Heart right ventricle (tissue), 16 donors: ENCODE results near the gene YAP1. TPM values are rescaled to one million over a fixed set of nuclear protein-coding genes. Genes with fewer than 3 reads are reported as not detected.

Experiments used
- ATAC-seq, 8 donors: fragments of 200-7000 bp; cut with Tn5 transposase; one replicate each; pipeline ENCODE4 v1.9.1; 2020; ENCODE audit warnings: mild to moderate bottlenecking in 8 of 8, moderate library complexity in 8 of 8, moderate number of reproducible peaks in 1 of 8
- DNase-seq, 2 donors: peaks; one replicate each; pipeline ENCODE4 v3.0.0-alpha.2; 2020
- H3K27ac ChIP-seq, 10 donors: fragments of 200-600 bp; sonication (generic) in 2 of 10; one replicate each; pipeline versions ENCODE4 v1.5.0 to v1.8.0; 2020 to 2022; ENCODE audit warnings: mild to moderate bottlenecking in 3 of 10
- H3K27me3 ChIP-seq, 7 donors: fragments of 200-600 bp; one replicate each; pipeline ENCODE4 v1.8.0; 2021 to 2022; ENCODE audit warnings: mild to moderate bottlenecking in 2 of 7
- H3K36me3 ChIP-seq, 9 donors: fragments of 200-600 bp; sonication (generic) in 1 of 9; one replicate each; pipeline versions ENCODE4 v1.5.0 to v1.8.0; 2020 to 2022; ENCODE audit warnings: mild to moderate bottlenecking in 2 of 9
- H3K4me1 ChIP-seq, 9 donors: fragments of 200-600 bp; sonication (generic) in 1 of 9; one replicate each; pipeline versions ENCODE4 v1.5.0 to v1.8.0; 2020 to 2022; ENCODE audit warnings: mild to moderate bottlenecking in 4 of 9
- H3K4me3 ChIP-seq, 10 donors: fragments of 200-600 bp; sonication (generic) in 2 of 10; one replicate each; pipeline versions ENCODE4 v1.5.0 to v1.8.0; 2020 to 2022; ENCODE audit warnings: mild to moderate bottlenecking in 7 of 10, moderate library complexity in 2 of 10
- H3K9me3 ChIP-seq, 11 donors: fragments of 200-600 bp in 10 of 11; sonication (generic) in 2 of 11; one replicate each; pipeline versions ENCODE4 v1.5.0 to v1.8.0; 2013 to 2022; ENCODE audit warnings: mild to moderate bottlenecking in 2 of 11, control low read depth in 1 of 11, moderate library complexity in 1 of 11
- CTCF ChIP-seq, 9 donors: fragments of 200-600 bp; sonication (generic) in 2 of 9; IDR thresholded peaks; one replicate each; pipeline versions ENCODE4 v1.5.0 to v1.8.0; 2021 to 2022; ENCODE audit warnings: antibody characterized with exemption in 9 of 9, mild to moderate bottlenecking in 5 of 9, moderate library complexity in 1 of 9
- WGBS, 2 donors: extraction: QIAGEN DNeasy Blood & Tissue Kit; methylation state at CpG; one replicate each; pipeline ENCODE4 v1.1.7; 2013; ENCODE audit warnings: inconsistent platforms in 1 of 2; 5-methylcytosine and 5-hydroxymethylcytosine counted together
- intact Hi-C, 10 donors: fragments of 100-400 bp; cut with DNase I; formaldehyde crosslinking; loops; one replicate each; pipeline versions ENCODE4 v1.11.1 to v1.14.2; 2022
- polyA plus RNA-seq, 2 donors: library from polyadenylated mRNA; stranded (reverse); fragments of 200-250 nt; gene quantifications; one replicate each; pipeline ENCODE4 v1.2.3, GENCODE V29; 2013
- total RNA-seq, 10 donors: library from RNA; stranded (reverse); fragmentation: NEBNext Ultra II Directional in 3 of 10; extraction: Animal tissue kit (Norgen Biotek cat#: 25700) in 3 of 10; gene quantifications; one replicate each; pipeline versions ENCODE4 v1.2.1 to v1.2.4, GENCODE V29; 2021 to 2023
- donor health status: Arrhythmogenic right ventricular cardiomyopathy.
- donor health status: ischemic (EF 13 %, LVEDD 7.1; RV severe dilation, severe dysfunction).
- donor health status: healthy with polysubstance abuse.
- donor health status: DM: no; HTN: yes; CAD: no.
- donor health status: DM: no; HTN: no; CAD: no.
- donor health status: ischemic (EF 25% LVEDD 6.9; RV normal size, moderate dysfunction).
- donor health status: ischemic (EF 25% LVEDD 5.7; RV mildly dilated, moderate dysfunction).
- donor health status: healthy.
- donor health status: DM: yes; HTN: yes; CAD: no.
- donor health status: Ischemic cardiomyopathy.
- donor health status: ischemic (EF 35%, LVEDD 5.7; RV mildly dilated, moderate dysfunction).
- donor health status: nonischemic (EF 11% LVEDD 7.7; RV severe dilation, severe dysfunction).
- donor health status: DM: yes; HTN: yes; CAD: no.
- donor health status: PGD.
- donor health status: ischemic (EF 29% LVEDD 5.4; RV normal size, mild dysfunction).
- donor health status: nonischemic (EF 23%, LVEDD 6.1; RV moderate dilation, normal function).

Gene YAP1
- total and polyA plus RNA-seq, 12 donors, result 15.7 to 91.3 (median 65.0) TPM

DNA sequence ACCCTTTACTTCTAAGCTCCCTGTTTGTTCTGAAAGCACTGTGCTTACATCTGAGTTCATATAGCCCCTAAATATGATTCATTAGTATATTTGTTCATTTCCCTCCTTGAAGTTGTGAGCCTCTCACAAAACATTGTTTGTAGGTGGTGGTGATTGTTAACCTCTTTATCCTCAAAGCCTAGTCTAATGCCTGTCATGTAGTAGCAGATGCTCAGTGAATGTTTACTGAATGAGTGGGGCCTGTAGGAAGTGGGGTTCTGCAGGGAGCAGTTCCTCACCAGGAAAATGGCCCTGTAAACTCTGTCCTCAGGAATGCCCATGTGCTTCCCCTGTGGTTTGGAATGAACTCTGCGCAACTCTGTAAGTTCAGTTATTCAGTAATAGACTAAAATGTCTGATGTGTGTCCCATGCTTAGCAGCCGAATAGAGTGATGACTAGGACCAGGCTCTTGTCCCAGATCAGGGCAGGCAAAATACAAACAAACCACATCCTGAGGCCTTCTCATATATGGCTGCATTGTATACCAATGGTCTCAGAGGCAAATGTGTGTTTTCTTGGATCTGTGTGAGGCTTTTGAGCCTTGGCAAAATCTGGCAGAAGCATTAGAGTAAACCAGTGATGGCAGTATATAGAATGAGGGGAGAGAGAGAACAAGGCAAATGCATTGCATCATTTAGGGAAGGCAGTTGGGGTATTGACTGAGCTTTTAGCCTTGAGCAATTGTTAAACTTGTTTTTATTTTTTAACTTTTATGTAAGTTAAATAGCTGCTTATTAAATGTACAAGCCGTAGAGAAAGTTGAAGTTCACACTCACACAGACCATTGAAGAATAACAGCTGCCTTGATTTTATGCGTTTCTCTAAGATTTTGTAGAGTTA, 115.7 kb downstream of the YAP1 start:
- intact Hi-C loops, result no loop called here
- Histone ChIP-seq H3K9me3 (no peaks in the 10 kb centered on the region), H3K27me3 (no peaks in the 10 kb centered on the region), H3K4me3 (no peak overlapping the region), H3K27ac (no peak overlapping the region), H3K4me1 (peaks cover 0 to 28% (median 7%) of the 10 kb centered on the region in 9 donors), H3K36me3 (peaks cover 0 to 74% (median 15%) of the 10 kb centered on the region in 9 donors)
- no peak for TF ChIP-seq CTCF (IDR thresholded peaks at IDR 0.05)
- no peak for DNase-seq
- WGBS, 2 donors, result 78 to 84% methylated on average over 4 of the region's 4 CpGs
- peak in 1 of 8 donors; percentile 16 for ATAC-seq

DNA sequence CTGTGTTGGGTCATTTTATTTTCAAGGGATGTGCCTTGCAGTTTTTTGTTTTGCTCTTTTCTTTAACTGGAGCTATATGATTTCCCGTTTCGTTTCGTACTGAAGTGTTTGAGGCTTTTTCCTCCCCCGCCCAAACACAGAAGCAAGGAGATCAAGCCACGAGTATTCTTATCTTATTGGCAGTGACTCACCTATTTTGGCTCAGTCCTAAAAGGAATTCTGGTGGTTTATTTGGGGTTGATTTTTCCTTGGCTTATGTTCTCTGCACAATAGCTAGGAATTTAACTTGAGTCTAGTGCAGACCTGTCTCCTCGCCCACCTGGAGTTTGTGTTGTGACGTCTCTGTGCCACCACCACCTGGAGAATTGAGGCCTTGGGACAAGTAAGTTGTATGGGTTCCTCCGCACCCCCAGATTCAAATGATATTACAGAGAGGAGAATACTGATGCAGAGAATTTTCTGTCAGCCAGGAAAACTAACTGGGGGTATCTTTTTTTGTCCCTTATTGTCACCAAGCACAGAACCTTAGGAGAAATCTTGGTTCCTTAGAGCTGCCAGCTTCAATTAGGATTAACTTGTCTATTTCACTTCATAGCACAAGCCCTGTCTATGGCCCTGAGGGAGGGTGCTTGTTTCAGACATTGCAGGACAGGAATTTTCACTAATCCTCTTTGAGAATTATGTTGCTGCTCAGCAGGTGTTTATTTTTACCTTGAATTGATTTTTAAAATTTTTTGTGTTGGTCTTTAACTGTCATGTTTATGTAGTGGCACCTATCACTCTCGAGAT, 116.6 kb downstream of the YAP1 start:
- H3K4me3 ChIP-seq, result no peak overlapping the region

DNA sequence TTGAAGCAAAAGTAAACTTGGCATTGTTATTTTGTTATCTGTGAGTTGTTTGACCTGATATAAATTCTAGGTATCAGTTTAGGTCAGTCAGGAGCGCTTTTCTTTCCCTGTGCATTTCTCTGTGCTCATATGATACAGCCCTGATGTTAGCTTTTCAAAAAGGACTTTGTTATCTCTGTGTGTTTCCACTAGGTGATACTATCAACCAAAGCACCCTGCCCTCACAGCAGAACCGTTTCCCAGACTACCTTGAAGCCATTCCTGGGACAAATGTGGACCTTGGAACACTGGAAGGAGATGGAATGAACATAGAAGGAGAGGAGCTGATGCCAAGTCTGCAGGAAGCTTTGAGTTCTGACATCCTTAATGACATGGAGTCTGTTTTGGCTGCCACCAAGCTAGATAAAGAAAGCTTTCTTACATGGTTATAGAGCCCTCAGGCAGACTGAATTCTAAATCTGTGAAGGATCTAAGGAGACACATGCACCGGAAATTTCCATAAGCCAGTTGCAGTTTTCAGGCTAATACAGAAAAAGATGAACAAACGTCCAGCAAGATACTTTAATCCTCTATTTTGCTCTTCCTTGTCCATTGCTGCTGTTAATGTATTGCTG, 119.4 kb downstream of the YAP1 start:
- Histone ChIP-seq H3K36me3 (peaks cover 0 to 90% (median 15%) of the 10 kb centered on the region in 9 donors), H3K4me1 (peaks cover 0 to 24% (median 6%) of the 10 kb centered on the region in 9 donors), H3K9me3 (no peaks in the 10 kb centered on the region), H3K27ac (no peak overlapping the region), H3K27me3 (no peaks in the 10 kb centered on the region), H3K4me3 (no peak overlapping the region)
- DNase-seq (no peak), ATAC-seq (peak in 1 of 8 donors; percentile 6)
- no peak for TF ChIP-seq CTCF (IDR thresholded peaks at IDR 0.05)
- 56 to 59% methylated on average over 4 of the region's 4 CpGs for WGBS, 2 donors
- intact Hi-C loops, result no loop called here

More for the DNA sequence above, 116.6 kb downstream of the YAP1 start:
- Histone ChIP-seq H3K27me3 (no peaks in the 10 kb centered on the region), H3K4me1 (peaks cover 0 to 28% (median 7%) of the 10 kb centered on the region in 9 donors), H3K27ac (no peak overlapping the region), H3K9me3 (no peaks in the 10 kb centered on the region), H3K36me3 (peaks cover 0 to 81% (median 15%) of the 10 kb centered on the region in 9 donors)
- intact Hi-C loops, result no loop called here
- DNase-seq (no peak), ATAC-seq (peak in 1 of 8 donors; percentile 31)
- TF ChIP-seq CTCF (IDR thresholded peaks at IDR 0.05), result no peak
- 65 to 66% methylated on average over 9 of the region's 9 CpGs for WGBS, 2 donors

DNA sequence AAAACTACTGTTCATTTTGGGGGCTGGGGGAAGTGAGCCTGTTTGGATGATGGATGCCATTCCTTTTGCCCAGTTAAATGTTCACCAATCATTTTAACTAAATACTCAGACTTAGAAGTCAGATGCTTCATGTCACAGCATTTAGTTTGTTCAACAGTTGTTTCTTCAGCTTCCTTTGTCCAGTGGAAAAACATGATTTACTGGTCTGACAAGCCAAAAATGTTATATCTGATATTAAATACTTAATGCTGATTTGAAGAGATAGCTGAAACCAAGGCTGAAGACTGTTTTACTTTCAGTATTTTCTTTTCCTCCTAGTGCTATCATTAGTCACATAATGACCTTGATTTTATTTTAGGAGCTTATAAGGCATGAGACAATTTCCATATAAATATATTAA, 119.9 kb downstream of the YAP1 start:
- H3K27ac ChIP-seq, result no peak overlapping the region
- H3K27me3 ChIP-seq, result no peaks in the 10 kb centered on the region
- no peak overlapping the region for H3K4me3 ChIP-seq
- DNase-seq, result no peak
- peaks cover 0 to 24% (median 6%) of the 10 kb centered on the region in 9 donors for H3K4me1 ChIP-seq
- no peak for TF ChIP-seq CTCF (IDR thresholded peaks at IDR 0.05)
- ATAC-seq, result no peak
- no peaks in the 10 kb centered on the region for H3K9me3 ChIP-seq
- intact Hi-C loops, result no loop called here
- H3K36me3 ChIP-seq, result peaks cover 0 to 84% (median 14%) of the 10 kb centered on the region in 9 donors
